Natural killer cell treated with Interleukin-12 subunit alpha and Interleukin-12 subunit beta and Interleukin-15 and Interleukin-18, amount 100 ng/mL, for 72 hours (primary cell): Measurements from ENCODE around the gene SCAMP5. TPM values are rescaled to one million over a fixed set of nuclear protein-coding genes. Genes with fewer than 3 reads are reported as not detected.

Experiments
- ATAC-seq, 2 donors: fragments of 150-1000 bp; cut with Tn5 transposase in 1 of 2; sonication (Bioruptor Pico), chemical (Tn5 transposase) in 1 of 2; 2 replicates each; pipeline ENCODE4 v1.10.0; 2021
- DNase-seq: peaks from one replicate; pipeline ENCODE4 v3.0.0; 2022; ENCODE audit warnings: low spot score
- H3K27ac Mint-ChIP-seq, 2 donors: 1 replicate in 1 of 2; 2 replicates in 1 of 2; pipeline ENCODE4 v1.8.0; 2022; ENCODE audit warnings: mixed read lengths in 2 of 2, mild to moderate bottlenecking in 1 of 2, moderate library complexity in 1 of 2
- H3K27me3 Mint-ChIP-seq, 2 donors: 1 replicate in 1 of 2; 2 replicates in 1 of 2; pipeline ENCODE4 v1.8.0; 2022; ENCODE audit warnings: mixed read lengths in 2 of 2
- H3K36me3 Mint-ChIP-seq: one replicate; pipeline ENCODE4 v1.8.0; 2022; ENCODE audit warnings: mixed read lengths
- H3K4me1 Mint-ChIP-seq, 2 donors: 1 replicate in 1 of 2; 2 replicates in 1 of 2; pipeline ENCODE4 v1.8.0; 2022; ENCODE audit warnings: low read depth in 2 of 2, mixed read lengths in 2 of 2, mild to moderate bottlenecking in 1 of 2
- H3K4me3 Mint-ChIP-seq: one replicate; pipeline ENCODE4 v1.8.0; 2022; ENCODE audit warnings: mixed read lengths
- H3K9me3 Mint-ChIP-seq: 2 replicates; pipeline ENCODE4 v1.8.0; 2022; ENCODE audit warnings: mixed read lengths
- total RNA-seq, 2 donors: library from RNA; stranded (reverse); gene quantifications; one replicate each; pipeline ENCODE4 v1.2.3, GENCODE V29; 2022

The SCAMP5 gene
- total RNA-seq, 2 donors from 2014 or later = 0.40 to 2.7 TPM

DNA sequence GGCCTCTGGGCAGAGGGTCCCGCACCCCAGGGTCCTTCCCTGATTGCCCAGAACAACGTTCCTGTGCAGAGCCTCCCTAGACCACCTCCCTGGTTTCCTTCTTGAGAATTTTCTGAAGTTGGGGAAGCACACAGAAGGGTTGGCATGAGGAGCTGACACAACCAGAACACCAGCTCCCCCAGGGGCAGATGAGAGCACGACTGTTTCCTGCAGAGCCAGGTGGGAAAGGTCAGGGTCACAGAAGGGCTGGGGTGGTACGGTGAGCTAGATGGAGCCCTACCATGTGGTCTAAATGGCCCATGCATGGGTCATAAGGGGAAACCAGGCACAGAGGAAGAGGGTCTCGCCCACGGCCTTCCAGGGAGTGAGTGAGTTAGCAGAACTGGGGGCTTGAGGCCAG, 38.4 kb downstream of the SCAMP5 start:
- Mint-ChIP-seq H3K27me3 (no peaks in the 10 kb centered on the region), H3K4me3 (no peak overlapping the region), H3K36me3 (no peaks in the 10 kb centered on the region), H3K27ac (no peak overlapping the region), H3K9me3 (no peaks in the 10 kb centered on the region), H3K4me1 (peaks cover 30 to 32% of the 10 kb centered on the region in 2 donors)
- DNase-seq (no peak), ATAC-seq (no peak)

DNA sequence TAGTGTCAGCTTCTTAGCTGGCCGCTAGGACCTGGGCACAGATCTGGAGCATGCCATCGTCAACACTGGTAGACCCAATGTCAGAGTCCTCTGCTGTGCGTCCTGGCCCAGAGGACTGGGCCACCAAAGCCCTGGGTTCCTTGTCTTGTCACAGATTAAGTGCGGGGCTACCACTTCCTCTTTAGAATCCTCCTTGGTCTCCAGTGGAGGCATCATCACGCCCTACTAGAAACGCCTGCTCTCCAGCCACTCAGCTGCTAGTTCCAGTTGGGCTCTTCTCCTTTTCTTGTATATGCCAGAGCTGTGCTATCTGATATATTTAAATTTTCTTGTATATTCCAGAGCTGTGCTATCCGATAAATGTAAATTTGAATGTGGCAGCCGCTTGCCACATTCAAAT, 39.3 kb downstream of the SCAMP5 start:
- no peak for DNase-seq
- no peaks in the 10 kb centered on the region for H3K9me3 Mint-ChIP-seq
- H3K27ac Mint-ChIP-seq = no peak overlapping the region
- H3K4me3 Mint-ChIP-seq = no peak overlapping the region
- peaks cover 28 to 31% of the 10 kb centered on the region in 2 donors for H3K4me1 Mint-ChIP-seq
- H3K27me3 Mint-ChIP-seq = no peaks in the 10 kb centered on the region
- no peak for ATAC-seq
- no peaks in the 10 kb centered on the region for H3K36me3 Mint-ChIP-seq

DNA sequence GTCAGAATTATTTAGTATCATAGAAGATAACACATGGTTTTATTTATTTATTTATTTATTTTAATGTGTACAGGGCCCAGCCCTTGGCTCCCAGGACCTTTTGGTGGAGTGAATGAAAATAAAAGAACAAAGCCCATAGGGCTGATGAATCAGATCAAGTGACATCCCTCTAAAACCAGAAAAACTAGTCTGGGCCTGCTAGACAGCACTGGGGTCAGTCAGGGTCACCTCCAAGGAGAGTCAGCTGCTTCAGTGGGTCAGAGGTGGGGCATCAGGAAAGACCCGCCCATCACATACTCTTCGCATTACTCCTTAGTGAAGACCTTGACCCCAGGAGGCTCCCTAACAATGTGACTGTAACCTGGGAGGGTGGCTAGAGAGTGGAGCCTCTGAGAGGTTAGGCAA, 40.9 kb downstream of the SCAMP5 start:
- no peak for DNase-seq
- Mint-ChIP-seq H3K27ac (peak overlapping the region; percentile 60 to 63), H3K27me3 (no peaks in the 10 kb centered on the region), H3K36me3 (no peaks in the 10 kb centered on the region), H3K4me1 (peaks cover 28 to 30% of the 10 kb centered on the region in 2 donors), H3K9me3 (no peaks in the 10 kb centered on the region), H3K4me3 (peak overlapping the region; percentile 65)
- no peak for ATAC-seq

DNA sequence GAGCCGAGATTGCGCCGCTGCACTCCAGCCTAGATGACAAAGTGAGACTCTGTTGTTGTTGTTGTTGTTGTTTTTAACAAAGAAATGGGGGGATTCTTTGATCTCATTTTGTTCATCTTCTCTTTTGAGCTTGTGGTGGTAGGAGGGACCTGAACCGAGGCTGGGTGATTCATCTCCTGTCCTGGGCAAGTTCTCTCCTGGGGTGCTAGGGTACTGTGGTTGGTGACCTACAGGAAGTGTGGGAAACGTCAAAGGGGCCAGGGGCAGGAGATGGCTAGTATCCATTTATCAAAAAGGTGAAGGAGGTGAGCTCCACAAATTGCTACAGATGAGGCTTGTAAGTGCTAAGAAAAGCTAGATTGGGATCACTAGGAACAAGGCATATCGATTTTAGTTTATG, 42.3 kb downstream of the SCAMP5 start:
- ATAC-seq = peak; percentile 77 to 82
- Mint-ChIP-seq H3K4me1 (peaks cover 31 to 35% of the 10 kb centered on the region in 2 donors), H3K36me3 (no peaks in the 10 kb centered on the region), H3K27ac (peak overlapping the region; percentile 60 to 63), H3K9me3 (no peaks in the 10 kb centered on the region), H3K27me3 (no peaks in the 10 kb centered on the region), H3K4me3 (peak overlapping the region; percentile 65)
- no peak for DNase-seq

DNA sequence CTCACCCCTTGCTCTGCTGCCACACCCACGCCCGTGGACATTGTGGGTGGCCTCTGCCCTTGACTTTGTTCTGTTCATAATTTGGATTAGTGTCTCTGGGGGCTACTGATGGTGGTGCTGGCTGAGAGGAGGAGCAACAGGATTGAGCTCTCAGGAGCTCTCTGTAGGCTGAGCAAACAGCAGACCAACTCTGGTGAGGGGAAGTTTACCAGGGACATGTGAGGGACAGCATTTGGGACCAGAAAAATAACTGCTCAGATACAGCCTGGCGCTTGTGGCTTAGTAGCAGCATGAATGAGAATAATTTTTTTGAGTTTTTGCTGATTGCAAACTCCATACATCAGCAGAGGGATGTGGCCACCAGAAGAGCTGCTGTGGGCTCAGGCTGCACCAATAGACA, 42.9 kb downstream of the SCAMP5 start:
- H3K4me3 Mint-ChIP-seq = no peak overlapping the region

DNA sequence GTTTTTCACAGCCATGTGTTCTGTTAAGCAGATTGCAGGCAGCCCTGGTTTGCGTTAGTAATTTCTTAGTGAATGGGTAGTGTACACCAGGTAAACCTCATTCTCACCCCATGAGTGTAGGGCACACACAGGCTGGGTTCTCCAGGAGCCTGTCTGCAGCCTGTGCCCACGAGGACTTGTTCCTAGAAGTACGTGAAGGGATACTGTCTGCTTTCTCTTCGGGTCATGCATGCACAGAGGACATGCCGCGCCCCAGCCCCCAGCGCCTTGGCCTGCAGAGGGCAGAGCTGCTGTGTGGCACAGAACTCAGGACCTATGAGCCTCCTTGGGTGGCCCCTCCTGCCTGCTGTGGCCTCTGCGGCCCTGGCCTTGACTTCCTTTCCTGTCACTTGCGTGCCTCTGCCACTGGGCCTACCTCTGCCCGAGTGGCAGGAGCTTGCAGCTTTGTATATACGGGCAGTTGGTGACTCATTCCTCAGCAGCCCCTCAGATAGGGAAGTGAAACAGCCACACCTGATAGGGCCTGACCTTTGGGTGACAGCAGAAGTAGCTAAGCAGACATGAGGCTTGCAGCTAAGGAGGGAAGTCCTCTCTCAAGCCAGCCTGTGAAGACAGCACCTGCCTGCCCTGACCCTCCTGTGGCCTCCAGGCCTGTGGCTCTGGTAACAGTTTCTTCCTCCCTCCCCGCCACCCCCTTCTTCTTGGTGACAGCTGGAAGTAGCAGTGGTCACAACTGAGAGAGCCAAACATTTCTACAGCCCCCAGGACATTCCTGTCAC, 47.6 kb downstream of the SCAMP5 start:
- Mint-ChIP-seq H3K4me1 (peaks cover 58 to 63% of the 10 kb centered on the region in 2 donors), H3K9me3 (no peaks in the 10 kb centered on the region), H3K27me3 (no peaks in the 10 kb centered on the region), H3K36me3 (no peaks in the 10 kb centered on the region), H3K4me3 (peak overlapping the region; percentile 71), H3K27ac (peak overlapping the region; percentile 64 to 67)
- ATAC-seq (peak; percentile 94 to 95), DNase-seq (peak; percentile 93)

More for the DNA sequence above, 42.9 kb downstream of the SCAMP5 start:
- Mint-ChIP-seq H3K4me1 (peaks cover 36 to 39% of the 10 kb centered on the region in 2 donors), H3K36me3 (no peaks in the 10 kb centered on the region), H3K9me3 (no peaks in the 10 kb centered on the region), H3K27me3 (no peaks in the 10 kb centered on the region), H3K27ac (peak overlapping the region; percentile 60 to 63)
- no peak for ATAC-seq
- DNase-seq = no peak

DNA sequence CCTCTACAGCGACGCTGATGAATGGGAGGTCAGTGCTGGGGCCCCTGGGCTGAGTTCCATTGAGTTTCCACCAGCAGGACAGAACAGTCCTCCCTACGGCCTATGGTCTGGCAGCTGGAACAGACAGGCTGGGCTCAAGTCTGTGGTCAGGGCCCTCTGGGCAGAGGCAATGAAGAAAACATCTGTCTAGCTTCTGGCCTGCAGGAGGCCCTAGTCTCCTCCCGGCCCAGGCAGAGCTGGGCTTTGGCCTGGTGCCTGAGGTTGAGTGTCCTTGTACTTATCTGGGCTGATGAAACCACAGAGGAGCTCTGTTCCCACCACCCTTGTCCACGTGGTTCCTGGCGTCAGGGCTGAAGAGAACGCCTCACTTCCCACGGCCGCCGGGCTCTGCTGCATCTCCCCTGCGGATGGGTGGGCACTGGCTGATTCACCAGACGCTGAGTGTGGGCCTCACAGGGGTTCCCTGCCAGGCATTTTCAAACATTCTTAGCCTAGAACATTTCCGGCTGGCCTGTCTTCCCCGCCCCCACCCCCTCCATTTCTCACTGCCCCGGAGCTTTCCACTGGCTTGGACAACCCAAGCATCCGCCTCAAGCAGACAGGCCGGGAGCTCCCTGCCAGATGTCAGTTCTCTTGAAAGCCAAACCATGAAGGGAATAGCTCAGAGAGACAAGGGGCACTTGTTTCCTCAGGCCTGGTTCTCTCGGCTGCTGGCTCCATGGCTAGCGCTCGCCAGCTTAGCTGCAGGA, 48.3 kb downstream of the SCAMP5 start:
- peaks cover 54 to 59% of the 10 kb centered on the region in 2 donors for H3K4me1 Mint-ChIP-seq
- H3K27ac Mint-ChIP-seq = peak overlapping the region; percentile 64 to 67
- H3K9me3 Mint-ChIP-seq = no peaks in the 10 kb centered on the region
- peak; percentile 57 to 64 for ATAC-seq
- peak overlapping the region; percentile 71 for H3K4me3 Mint-ChIP-seq
- H3K27me3 Mint-ChIP-seq = no peaks in the 10 kb centered on the region
- peak; percentile 76 for DNase-seq
- no peaks in the 10 kb centered on the region for H3K36me3 Mint-ChIP-seq

DNA sequence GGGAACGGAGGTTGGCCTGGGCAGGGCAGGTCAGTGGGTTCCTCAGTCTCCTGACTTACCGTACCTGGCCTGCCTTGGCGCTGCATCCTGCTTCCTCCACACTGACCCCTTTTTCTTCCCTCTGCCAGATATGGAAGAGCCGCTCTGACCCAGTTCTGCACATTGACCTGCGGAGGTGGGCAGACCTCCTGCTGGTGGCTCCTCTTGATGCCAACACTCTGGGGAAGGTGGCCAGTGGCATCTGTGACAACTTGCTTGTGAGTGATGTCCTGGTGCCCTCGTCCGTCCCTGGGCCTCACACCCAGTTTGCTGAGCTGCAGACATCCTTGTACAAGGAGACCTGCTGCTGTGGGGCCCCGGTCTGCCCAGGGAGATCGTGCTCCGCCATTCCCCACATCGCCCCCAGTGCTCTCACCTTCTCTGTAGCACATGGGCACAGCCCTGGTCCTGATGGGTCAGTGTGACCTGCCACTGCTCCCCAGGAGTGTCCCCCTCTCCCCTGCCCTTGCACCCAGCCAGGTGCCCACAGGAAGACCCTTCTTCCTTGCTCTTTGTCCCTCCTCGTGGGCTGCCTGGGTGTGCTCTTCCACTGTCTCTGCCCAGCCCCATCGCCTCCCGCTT, 49.0 kb downstream of the SCAMP5 start:
- Mint-ChIP-seq H3K27ac (peak overlapping the region; percentile 64 to 67), H3K27me3 (no peaks in the 10 kb centered on the region), H3K9me3 (no peaks in the 10 kb centered on the region), H3K36me3 (no peaks in the 10 kb centered on the region), H3K4me3 (peak overlapping the region; percentile 71), H3K4me1 (peaks cover 48 to 54% of the 10 kb centered on the region in 2 donors)
- ATAC-seq (no peak), DNase-seq (no peak)

DNA sequence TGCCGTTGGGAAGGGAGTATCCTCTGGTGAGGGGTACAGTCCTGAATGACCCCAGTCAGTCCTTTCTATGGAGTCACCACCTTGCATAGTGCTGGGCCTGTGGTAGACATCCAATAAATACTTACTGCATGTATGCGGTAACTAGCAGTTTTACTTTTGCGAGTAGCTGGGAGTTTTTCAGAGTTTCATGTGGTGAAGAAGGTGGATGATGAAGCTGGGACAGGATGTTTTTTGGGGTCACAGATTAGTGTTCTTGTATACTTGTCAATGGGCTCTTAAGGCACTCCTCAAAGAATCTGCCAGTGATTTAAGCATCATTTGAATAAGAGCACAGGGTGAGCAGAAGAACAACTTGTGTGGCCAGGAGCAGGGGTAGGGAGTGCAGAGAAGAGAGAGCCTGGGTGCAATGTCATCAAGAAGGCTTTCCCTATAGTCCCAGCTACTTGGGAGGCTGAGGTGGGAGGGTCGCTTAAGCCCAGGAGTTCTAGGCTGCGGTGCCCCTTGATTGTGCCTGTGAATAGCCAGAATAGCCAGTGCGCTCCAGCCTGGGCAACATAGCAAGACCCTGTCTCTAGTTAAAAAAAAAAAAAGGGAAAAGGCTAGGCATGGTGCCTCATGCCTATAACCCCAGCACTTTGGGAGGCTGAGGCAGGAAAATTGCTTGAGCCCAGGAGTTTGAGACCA, 50.1 kb downstream of the SCAMP5 start:
- DNase-seq = no peak
- Mint-ChIP-seq H3K4me1 (peaks cover 48 to 54% of the 10 kb centered on the region in 2 donors), H3K27ac (peak overlapping the region in 1 of 2 donors; percentile 64), H3K36me3 (no peaks in the 10 kb centered on the region), H3K27me3 (no peaks in the 10 kb centered on the region), H3K4me3 (peak overlapping the region; percentile 71), H3K9me3 (no peaks in the 10 kb centered on the region)
- no peak for ATAC-seq

DNA sequence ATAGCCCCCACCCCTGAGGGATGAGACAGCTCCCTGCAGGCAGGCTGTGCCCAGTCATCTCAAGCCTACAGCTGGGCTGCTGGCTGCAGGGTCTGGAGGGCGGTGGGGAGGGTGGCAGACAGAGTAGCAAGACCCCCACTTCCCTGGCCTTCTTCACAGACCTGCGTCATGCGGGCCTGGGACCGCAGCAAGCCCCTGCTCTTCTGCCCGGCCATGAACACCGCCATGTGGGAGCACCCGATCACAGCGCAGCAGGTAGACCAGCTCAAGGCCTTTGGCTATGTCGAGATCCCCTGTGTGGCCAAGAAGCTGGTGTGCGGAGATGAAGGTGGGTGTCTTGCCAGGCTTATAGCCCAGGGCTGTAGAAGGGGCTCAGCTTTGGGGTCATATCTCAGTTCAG, 53.0 kb downstream of the SCAMP5 start:
- Mint-ChIP-seq H3K9me3 (no peaks in the 10 kb centered on the region), H3K4me1 (peaks cover 38 to 40% of the 10 kb centered on the region in 2 donors), H3K4me3 (no peak overlapping the region), H3K36me3 (no peaks in the 10 kb centered on the region), H3K27me3 (no peaks in the 10 kb centered on the region), H3K27ac (no peak overlapping the region)
- DNase-seq (no peak), ATAC-seq (no peak)

DNA sequence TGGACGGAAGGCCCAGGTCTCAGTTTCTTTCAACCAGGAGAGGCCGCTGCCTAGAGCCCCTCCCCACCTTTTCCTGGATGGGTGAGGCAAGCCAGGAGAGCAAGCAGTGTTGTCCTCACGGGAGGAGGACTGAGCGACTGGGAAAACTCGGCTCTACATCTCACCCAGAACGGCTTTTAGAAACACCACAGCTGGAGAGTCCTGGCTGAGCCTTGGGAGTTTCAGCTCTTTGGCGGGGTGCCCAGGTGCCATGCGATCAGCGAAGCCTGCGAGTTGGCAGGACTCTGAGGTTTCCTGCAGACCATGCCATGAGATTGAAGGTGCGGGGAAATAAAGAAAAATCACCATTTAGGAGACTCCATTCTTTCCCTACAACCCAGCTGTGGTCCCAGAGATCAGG, 54.0 kb downstream of the SCAMP5 start:
- peaks cover 28 to 30% of the 10 kb centered on the region in 2 donors for H3K4me1 Mint-ChIP-seq

DNA sequence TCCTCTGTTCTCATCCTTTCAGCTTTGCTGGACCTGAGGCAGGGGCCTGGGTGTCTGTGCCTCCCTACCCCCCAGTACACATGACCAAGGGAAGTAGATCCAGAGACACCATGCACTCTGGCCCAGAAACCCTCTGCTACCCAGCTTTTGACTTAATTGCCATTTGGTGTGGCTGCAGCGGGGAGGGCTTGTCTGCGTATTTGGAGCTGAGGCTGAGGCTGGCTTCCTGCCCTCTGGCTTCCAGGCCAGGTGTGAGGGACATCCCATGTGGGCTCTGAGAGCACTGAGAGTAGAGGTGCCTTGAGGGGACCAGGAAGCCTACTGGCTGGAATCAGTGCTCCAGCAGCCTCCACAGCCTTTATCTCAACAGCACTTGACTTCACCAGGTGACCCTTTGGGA, 54.9 kb downstream of the SCAMP5 start:
- no peaks in the 10 kb centered on the region for H3K9me3 Mint-ChIP-seq
- H3K36me3 Mint-ChIP-seq = no peaks in the 10 kb centered on the region
- H3K27ac Mint-ChIP-seq = no peak overlapping the region
- DNase-seq (no peak), ATAC-seq (no peak)
- H3K27me3 Mint-ChIP-seq = no peaks in the 10 kb centered on the region
- no peak overlapping the region for H3K4me3 Mint-ChIP-seq
- peaks cover 19 to 21% of the 10 kb centered on the region in 2 donors for H3K4me1 Mint-ChIP-seq

More for the DNA sequence above, 54.0 kb downstream of the SCAMP5 start:
- Mint-ChIP-seq H3K9me3 (no peaks in the 10 kb centered on the region), H3K36me3 (no peaks in the 10 kb centered on the region), H3K27ac (no peak overlapping the region), H3K27me3 (no peaks in the 10 kb centered on the region), H3K4me3 (no peak overlapping the region)
- DNase-seq = no peak
- no peak for ATAC-seq

DNA sequence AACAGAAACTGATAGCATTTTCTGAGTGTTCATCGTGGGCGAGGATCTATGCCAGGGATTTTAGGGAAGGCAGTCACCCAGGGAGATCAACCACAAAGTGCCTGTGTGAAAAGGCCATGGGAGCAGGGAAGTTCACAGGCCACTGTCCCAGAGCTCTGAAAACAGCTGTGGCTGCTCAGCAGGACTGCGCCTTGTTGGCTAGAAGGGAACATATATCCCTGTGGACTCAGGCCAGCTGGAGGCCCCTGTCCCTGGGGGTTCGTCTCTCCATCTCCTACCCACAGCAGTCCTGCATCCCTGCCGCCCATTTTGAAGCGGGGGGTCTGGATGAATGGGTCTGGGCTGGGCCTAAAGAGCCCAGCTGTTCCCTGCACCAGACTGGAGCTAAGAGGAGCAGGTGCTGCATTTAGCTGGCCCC, 55.8 kb downstream of the SCAMP5 start:
- ATAC-seq (no peak), DNase-seq (no peak)
- Mint-ChIP-seq H3K27ac (peak overlapping the region in 1 of 2 donors; percentile 63), H3K9me3 (no peaks in the 10 kb centered on the region), H3K27me3 (no peaks in the 10 kb centered on the region), H3K36me3 (no peaks in the 10 kb centered on the region), H3K4me1 (peaks cover 19 to 20% of the 10 kb centered on the region in 2 donors), H3K4me3 (no peak overlapping the region)
